HEK293T (cell line): ENCODE data around the gene GALNT7.

Experiments
- BHLHE40 ChIP-seq: fragments of 450-650 bp; IDR thresholded peaks from 2 replicates; pipeline ENCODE4 v1.6.1; 2016; ENCODE audit warnings: mild to moderate bottlenecking, moderate library complexity, borderline replicate concordance
- FOXA1 ChIP-seq: fragments of 450-650 bp; IDR thresholded peaks from 2 replicates; pipeline ENCODE4 v1.6.1; 2016; ENCODE audit warnings: mild to moderate bottlenecking
- FOXM1 ChIP-seq: fragments of 450-650 bp; IDR thresholded peaks from 2 replicates; pipeline ENCODE4 v1.6.1; 2017; ENCODE audit warnings: mild to moderate bottlenecking, borderline replicate concordance
- HDGF ChIP-seq: fragments of 450-650 bp; IDR thresholded peaks from 2 replicates; pipeline ENCODE4 v1.6.1; 2017; ENCODE audit warnings: antibody characterized with exemption, borderline replicate concordance
- SP1 ChIP-seq: fragments of 450-650 bp; IDR thresholded peaks from 2 replicates; pipeline ENCODE4 v1.6.1; 2017
- SUZ12 ChIP-seq: fragments of 450-650 bp; IDR thresholded peaks from 2 replicates; pipeline ENCODE4 v1.6.1; 2016; ENCODE audit warnings: mild to moderate bottlenecking

DNA sequence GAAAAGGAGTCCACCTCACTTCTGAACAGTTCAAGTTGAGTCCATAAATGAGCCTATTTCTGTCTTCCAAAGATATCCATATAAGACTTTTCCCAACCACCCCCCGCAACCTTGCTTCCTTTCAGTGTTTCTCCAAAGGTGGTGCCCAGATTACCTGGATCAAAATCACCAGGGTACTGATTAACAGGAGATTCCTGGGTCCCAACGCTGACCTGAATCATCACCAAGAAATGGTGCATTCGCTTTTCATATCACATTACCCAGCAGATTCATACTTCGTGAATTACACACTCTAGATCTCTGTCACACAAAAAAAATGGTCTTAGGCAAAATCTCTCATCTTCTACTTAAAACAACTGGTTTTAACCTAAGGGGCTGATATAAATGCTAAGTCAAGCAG, 2.1 kb upstream of the GALNT7 start:
- TF ChIP-seq FOXA1 (no peak), SP1 (no peak), BHLHE40 (no peak), HDGF (no peak), FOXM1 (no peak), SUZ12 (no peak)
